ENCODE results near the gene OR4K13.

OR4K13 gene

GRCh38 chr14:20035938-20036337, at the start of gene OR4K13:
OR4K13 (minus strand) TSS chr14:20036038; CDS start chr14:20034758, 1,280 bp downstream.
- H3K27me3 ChIP-seq (ENCODE audit: insufficient read depth, insufficient read length), result no peaks in the 10 kb centered on the region
- no peaks in the 10 kb centered on the region for H3K36me3 ChIP-seq (ENCODE audit: insufficient read depth, insufficient read length, low read length)
- no peaks in the 10 kb centered on the region for H3K4me1 ChIP-seq (ENCODE audit: insufficient read depth, insufficient read length)
- no peak for TF ChIP-seq YY1 (IDR thresholded peaks at IDR 0.05; ENCODE audit: insufficient read depth, insufficient read length)
- TF ChIP-seq SUZ12 (IDR thresholded peaks at IDR 0.05; ENCODE audit: extremely low read depth, insufficient read depth, insufficient read length), result no peak
- no peak for TF ChIP-seq ZNF274 (IDR thresholded peaks at IDR 0.05; ENCODE audit: low read depth, low read length)
- no peaks in the 10 kb centered on the region for H3K9me3 ChIP-seq (ENCODE audit: insufficient read depth, low read length)
- H3K4me3 ChIP-seq (ENCODE audit: insufficient read length, low read depth), result no peak within 1 kb of the TSS
- no peak within 1 kb of the TSS for H3K9ac ChIP-seq (ENCODE audit: insufficient read length, low read depth)
- no peak for DNase-seq (ENCODE audit: low read depth, low spot score)

DNA sequence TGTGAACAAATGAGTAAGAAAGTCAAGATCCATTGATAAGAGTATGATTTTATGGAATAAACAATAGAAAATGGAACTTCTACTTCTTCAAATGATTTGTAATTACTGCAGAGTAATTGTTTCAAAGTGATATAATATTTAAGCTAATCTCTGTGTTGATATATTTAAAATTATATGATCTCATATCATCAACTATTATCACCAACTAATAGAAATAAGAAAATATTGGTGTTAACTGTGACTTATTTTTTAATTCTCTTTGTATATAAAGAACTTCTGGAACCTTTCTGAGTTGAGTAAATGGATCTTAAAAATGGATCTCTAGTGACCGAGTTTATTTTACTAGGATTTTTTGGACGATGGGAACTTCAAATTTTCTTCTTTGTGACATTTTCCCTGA, 23.9 kb upstream of the OR4K13 start, which contains the start of gene OR4L1:
Gene OR4L1 (plus strand): TSS at position 301 of the 400 bp plus-strand sequence. CDS start 0 bp downstream, at position 301.
- H3K9ac ChIP-seq (ENCODE audit: insufficient read length, low read depth), result no peak within 1 kb of the TSS
- H3K27me3 ChIP-seq (ENCODE audit: insufficient read depth, insufficient read length), result no peaks in the 10 kb centered on the region
- H3K4me3 ChIP-seq (ENCODE audit: insufficient read length, low read depth), result no peak within 1 kb of the TSS
- no peak for TF ChIP-seq YY1 (IDR thresholded peaks at IDR 0.05; ENCODE audit: insufficient read depth, insufficient read length)
- no peaks in the 10 kb centered on the region for H3K4me1 ChIP-seq (ENCODE audit: insufficient read depth, insufficient read length)
- DNase-seq (ENCODE audit: low read depth, low spot score), result no peak
- no peaks in the 10 kb centered on the region for H3K36me3 ChIP-seq (ENCODE audit: insufficient read depth, insufficient read length, low read length)
- no peaks in the 10 kb centered on the region for H3K9me3 ChIP-seq (ENCODE audit: insufficient read depth, low read length)

DNA sequence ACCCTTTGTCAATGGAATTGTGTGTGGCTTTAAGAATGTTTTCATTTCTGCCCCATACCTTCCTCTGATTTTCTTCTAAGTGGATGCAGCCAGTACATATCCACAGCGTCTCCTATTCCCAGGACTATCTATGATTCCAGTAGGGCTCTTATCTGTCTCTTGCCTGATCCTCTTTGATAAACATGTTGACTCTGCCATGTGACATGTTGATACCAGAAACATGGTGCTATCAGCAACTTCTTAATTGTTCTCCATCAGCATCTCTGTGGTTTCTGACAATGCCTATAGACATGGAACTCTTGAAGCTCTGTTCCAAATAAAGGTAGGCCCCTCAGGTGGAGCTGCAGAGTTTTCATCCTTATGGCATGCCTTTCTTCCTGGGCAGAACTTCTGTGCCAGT, 12.4 kb upstream of the OR4K13 start:
- Histone ChIP-seq H3K36me3 (ENCODE audit: insufficient read depth, insufficient read length, low read length) (no peaks in the 10 kb centered on the region), H3K4me1 (ENCODE audit: insufficient read depth, insufficient read length) (no peaks in the 10 kb centered on the region), H3K9me3 (ENCODE audit: insufficient read depth, low read length) (no peaks in the 10 kb centered on the region), H3K4me3 (ENCODE audit: insufficient read length, low read depth) (no peak overlapping the region), H3K9ac (ENCODE audit: insufficient read length, low read depth) (no peak overlapping the region), H3K27me3 (ENCODE audit: insufficient read depth, insufficient read length) (no peaks in the 10 kb centered on the region)
- DNase-seq (ENCODE audit: low read depth, low spot score), result no peak
- TF ChIP-seq YY1 (IDR thresholded peaks at IDR 0.05; ENCODE audit: insufficient read depth, insufficient read length) (no peak), SUZ12 (IDR thresholded peaks at IDR 0.05; ENCODE audit: extremely low read depth, insufficient read depth, insufficient read length) (no peak), ZNF274 (IDR thresholded peaks at IDR 0.05; ENCODE audit: low read depth, low read length) (no peak)

DNA sequence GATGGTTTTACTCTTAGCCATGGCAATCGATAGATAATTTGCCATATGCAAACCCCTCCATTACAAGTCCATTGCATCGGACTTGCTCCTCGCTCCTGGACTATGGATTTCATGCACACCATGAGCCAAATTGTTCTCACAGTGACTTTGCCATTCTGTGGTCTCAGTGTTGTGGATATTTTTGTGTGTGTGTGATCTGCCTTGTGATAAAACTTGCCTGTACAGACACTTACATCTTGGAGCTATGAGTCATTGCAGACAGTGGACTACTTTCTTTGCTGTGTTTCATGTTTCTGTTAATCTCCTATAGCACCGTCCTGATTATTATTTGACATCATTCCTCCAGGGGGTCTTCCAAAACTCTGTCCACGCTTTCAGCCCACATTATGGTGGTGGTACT, 8.4 kb upstream of the OR4K13 start:
- Histone ChIP-seq H3K4me3 (ENCODE audit: insufficient read length, low read depth) (no peak overlapping the region), H3K36me3 (ENCODE audit: insufficient read depth, insufficient read length, low read length) (no peaks in the 10 kb centered on the region), H3K27me3 (ENCODE audit: insufficient read depth, insufficient read length) (no peaks in the 10 kb centered on the region), H3K4me1 (ENCODE audit: insufficient read depth, insufficient read length) (no peaks in the 10 kb centered on the region), H3K9ac (ENCODE audit: insufficient read length, low read depth) (no peak overlapping the region), H3K9me3 (ENCODE audit: insufficient read depth, low read length) (no peaks in the 10 kb centered on the region)
- TF ChIP-seq SUZ12 (IDR thresholded peaks at IDR 0.05; ENCODE audit: extremely low read depth, insufficient read depth, insufficient read length) (no peak), ZNF274 (IDR thresholded peaks at IDR 0.05; ENCODE audit: low read depth, low read length) (no peak), YY1 (IDR thresholded peaks at IDR 0.05; ENCODE audit: insufficient read depth, insufficient read length) (no peak)
- no peak for DNase-seq (ENCODE audit: low read depth, low spot score)

DNA sequence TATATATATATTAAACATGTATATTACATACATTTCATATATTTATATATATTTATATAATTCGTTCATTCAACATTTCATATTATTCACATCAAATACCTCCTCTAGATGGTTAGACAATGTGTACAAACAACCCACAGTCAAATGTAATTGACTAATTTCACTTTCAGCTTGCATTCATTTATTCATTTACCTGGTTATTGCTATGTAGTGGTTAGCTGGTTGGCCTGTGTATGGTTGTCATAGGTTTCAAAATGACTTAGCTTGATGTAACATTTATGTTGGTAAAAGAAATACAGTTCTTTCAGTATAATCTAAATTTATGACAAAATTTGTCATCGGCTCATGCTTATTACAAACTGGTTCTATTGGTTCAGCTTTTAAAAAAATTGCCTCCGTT, 389 bp downstream of the OR4K13 start:
- Histone ChIP-seq H3K9ac (ENCODE audit: insufficient read length, low read depth) (no peak overlapping the region), H3K27me3 (ENCODE audit: insufficient read depth, insufficient read length) (no peaks in the 10 kb centered on the region), H3K4me3 (ENCODE audit: insufficient read length, low read depth) (no peak overlapping the region), H3K36me3 (ENCODE audit: insufficient read depth, insufficient read length, low read length) (no peaks in the 10 kb centered on the region), H3K4me1 (ENCODE audit: insufficient read depth, insufficient read length) (no peaks in the 10 kb centered on the region), H3K9me3 (ENCODE audit: insufficient read depth, low read length) (no peaks in the 10 kb centered on the region)
- TF ChIP-seq YY1 (IDR thresholded peaks at IDR 0.05; ENCODE audit: insufficient read depth, insufficient read length) (no peak), SUZ12 (IDR thresholded peaks at IDR 0.05; ENCODE audit: extremely low read depth, insufficient read depth, insufficient read length) (no peak), ZNF274 (IDR thresholded peaks at IDR 0.05; ENCODE audit: low read depth, low read length) (no peak)
- no peak for DNase-seq (ENCODE audit: low read depth, low spot score)

GRCh38 chr14:20031058-20031457, 4.8 kb downstream of the OR4K13 start:
- Histone ChIP-seq H3K4me3 (ENCODE audit: insufficient read length, low read depth) (no peak overlapping the region), H3K4me1 (ENCODE audit: insufficient read depth, insufficient read length) (no peaks in the 10 kb centered on the region), H3K27me3 (ENCODE audit: insufficient read depth, insufficient read length) (no peaks in the 10 kb centered on the region), H3K9me3 (ENCODE audit: insufficient read depth, low read length) (no peaks in the 10 kb centered on the region), H3K36me3 (ENCODE audit: insufficient read depth, insufficient read length, low read length) (no peaks in the 10 kb centered on the region), H3K9ac (ENCODE audit: insufficient read length, low read depth) (no peak overlapping the region)
- DNase-seq (ENCODE audit: low read depth, low spot score), result no peak
- no peak for TF ChIP-seq SUZ12 (IDR thresholded peaks at IDR 0.05; ENCODE audit: extremely low read depth, insufficient read depth, insufficient read length)
- TF ChIP-seq YY1 (IDR thresholded peaks at IDR 0.05; ENCODE audit: insufficient read depth, insufficient read length), result no peak

GRCh38 chr14:20019257-20019865, 16.5 kb downstream of the OR4K13 start, which contains the start of gene OR4K14:
OR4K14 (minus strand) TSS chr14:20019307; CDS start chr14:20015193, 4,114 bp downstream.
- DNase-seq (ENCODE audit: low read depth, low spot score), result no peak
- Histone ChIP-seq H3K27me3 (ENCODE audit: insufficient read depth, insufficient read length) (no peaks in the 10 kb centered on the region), H3K9me3 (ENCODE audit: insufficient read depth, low read length) (no peaks in the 10 kb centered on the region), H3K4me1 (ENCODE audit: insufficient read depth, insufficient read length) (no peaks in the 10 kb centered on the region), H3K4me3 (ENCODE audit: insufficient read length, low read depth) (no peak within 1 kb of the TSS), H3K9ac (ENCODE audit: insufficient read length, low read depth) (no peak within 1 kb of the TSS), H3K36me3 (ENCODE audit: insufficient read depth, insufficient read length, low read length) (no peaks in the 10 kb centered on the region)
- TF ChIP-seq ZNF274 (IDR thresholded peaks at IDR 0.05; ENCODE audit: low read depth, low read length), result no peak
